GM19463 (cell line): ENCODE measurements around the gene KRT7.

ENCODE experiments used
- ATAC-seq: cut with Tn5 transposase; IDR thresholded peaks from one replicate; pipeline ENCODE4 v1.9.1; 2021; ENCODE audit warnings: mild to moderate bottlenecking, moderate library complexity; ENCODE audit not compliant: unreplicated experiment

Gene KRT7

GRCh38 chr12:52296572-52297215, 63.7 kb downstream of the KRT7 start:
- no peak for ATAC-seq
